Parathyroid adenoma (tissue), 2 donors: ENCODE data around the gene BRI3.

Source experiments
- H2AFZ ChIP-seq: fragments of 300-600 bp; sonication (generic); one replicate; pipeline ENCODE4 v1.7.0; 2017; ENCODE audit warnings: antibody characterized with exemption, mild to moderate bottlenecking
- H3K27ac ChIP-seq: fragments of 300-600 bp; sonication (generic); one replicate; pipeline ENCODE4 v1.7.0; 2017
- H3K27me3 ChIP-seq: fragments of 300-600 bp; sonication (generic); one replicate; pipeline ENCODE4 v1.7.0; 2017; ENCODE audit warnings: low read length; ENCODE audit not compliant: control insufficient read depth, insufficient read depth
- H3K36me3 ChIP-seq: fragments of 300-600 bp; sonication (generic); one replicate; pipeline ENCODE4 v1.7.0; 2017; ENCODE audit warnings: low read length; ENCODE audit not compliant: control insufficient read depth, insufficient read depth
- H3K4me1 ChIP-seq: fragments of 300-600 bp; sonication (generic); one replicate; pipeline ENCODE4 v1.7.0; 2017; ENCODE audit warnings: control low read depth
- H3K4me2 ChIP-seq: fragments of 300-600 bp; sonication (generic); one replicate; pipeline ENCODE4 v1.7.0; 2017; ENCODE audit warnings: low read length
- H3K4me3 ChIP-seq: fragments of 300-600 bp; sonication (generic); one replicate; pipeline ENCODE4 v1.7.0; 2017; ENCODE audit warnings: low read depth, low read length
- H3K79me2 ChIP-seq: fragments of 300-600 bp; sonication (generic); one replicate; pipeline ENCODE4 v1.7.0; 2017; ENCODE audit warnings: control low read depth
- H3K9ac ChIP-seq: fragments of 300-600 bp; sonication (generic); one replicate; pipeline ENCODE4 v1.7.0; 2017; ENCODE audit warnings: mild to moderate bottlenecking
- H3K9me3 ChIP-seq: fragments of 300-600 bp; sonication (generic); one replicate; pipeline ENCODE4 v1.7.0; 2017; ENCODE audit warnings: low read length; ENCODE audit not compliant: control insufficient read depth
- TF ChIP-seq, protein P1 (sequence below): fragments of 300-600 bp; sonication (generic); IDR thresholded peaks from one replicate; pipeline ENCODE4 v1.7.0; 2017; ENCODE audit warnings: antibody characterized with exemption, mild to moderate bottlenecking
- donor health status: primary hyperparathyroidism.

BRI3 gene

DNA sequence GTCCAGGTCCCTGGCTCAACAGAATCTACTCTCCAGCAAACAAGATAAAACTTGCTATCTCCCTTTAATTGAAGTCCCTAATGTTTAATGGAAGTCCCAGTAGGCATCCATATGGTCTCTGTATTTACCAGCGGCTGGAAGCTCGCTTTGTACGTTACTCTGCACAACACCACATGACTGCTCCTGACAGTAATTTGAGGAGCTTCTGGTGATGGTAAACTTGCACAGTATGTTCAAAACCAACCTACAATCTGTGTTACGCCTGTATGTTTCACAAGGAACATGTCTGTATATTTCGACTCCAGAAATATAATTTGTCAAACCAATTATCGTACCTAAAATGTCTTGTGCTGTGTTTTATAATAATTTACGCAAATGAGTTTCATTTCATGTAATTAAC, 25.1 kb upstream of the BRI3 start:
- H3K9ac ChIP-seq, result no peak overlapping the region
- no peak overlapping the region for H3K27ac ChIP-seq
- H3K4me1 ChIP-seq, result peaks cover 9% of the 10 kb centered on the region
- TF ChIP-seq, protein P1, sequence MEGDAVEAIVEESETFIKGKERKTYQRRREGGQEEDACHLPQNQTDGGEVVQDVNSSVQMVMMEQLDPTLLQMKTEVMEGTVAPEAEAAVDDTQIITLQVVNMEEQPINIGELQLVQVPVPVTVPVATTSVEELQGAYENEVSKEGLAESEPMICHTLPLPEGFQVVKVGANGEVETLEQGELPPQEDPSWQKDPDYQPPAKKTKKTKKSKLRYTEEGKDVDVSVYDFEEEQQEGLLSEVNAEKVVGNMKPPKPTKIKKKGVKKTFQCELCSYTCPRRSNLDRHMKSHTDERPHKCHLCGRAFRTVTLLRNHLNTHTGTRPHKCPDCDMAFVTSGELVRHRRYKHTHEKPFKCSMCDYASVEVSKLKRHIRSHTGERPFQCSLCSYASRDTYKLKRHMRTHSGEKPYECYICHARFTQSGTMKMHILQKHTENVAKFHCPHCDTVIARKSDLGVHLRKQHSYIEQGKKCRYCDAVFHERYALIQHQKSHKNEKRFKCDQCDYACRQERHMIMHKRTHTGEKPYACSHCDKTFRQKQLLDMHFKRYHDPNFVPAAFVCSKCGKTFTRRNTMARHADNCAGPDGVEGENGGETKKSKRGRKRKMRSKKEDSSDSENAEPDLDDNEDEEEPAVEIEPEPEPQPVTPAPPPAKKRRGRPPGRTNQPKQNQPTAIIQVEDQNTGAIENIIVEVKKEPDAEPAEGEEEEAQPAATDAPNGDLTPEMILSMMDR, result no peak
- no peak overlapping the region for H3K4me2 ChIP-seq
- no peaks in the 10 kb centered on the region for H3K36me3 ChIP-seq
- no peaks in the 10 kb centered on the region for H3K27me3 ChIP-seq
- H2AFZ ChIP-seq, result no peak overlapping the region
- H3K9me3 ChIP-seq, result no peaks in the 10 kb centered on the region
- H3K4me3 ChIP-seq, result no peak overlapping the region
- H3K79me2 ChIP-seq, result peaks cover 17% of the 10 kb centered on the region

DNA sequence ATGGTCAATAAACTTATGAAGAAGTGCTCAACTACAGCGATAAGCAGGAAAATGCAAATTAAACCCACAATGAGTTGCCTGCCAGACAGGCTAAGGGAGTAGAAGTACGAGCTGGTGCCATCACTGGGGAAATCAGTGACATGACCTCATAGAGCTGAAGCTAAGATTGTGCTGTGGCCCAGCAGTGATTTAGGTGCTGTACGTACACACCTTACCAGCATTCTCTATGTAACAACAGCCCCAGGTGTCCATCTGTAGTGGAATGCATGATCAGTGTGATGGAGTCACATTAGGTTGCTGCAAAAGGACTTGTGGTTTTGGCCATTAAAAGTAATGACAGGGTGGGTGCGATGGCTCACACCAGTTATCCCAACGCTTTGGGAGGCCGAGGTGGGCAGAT, 23.8 kb upstream of the BRI3 start:
- Histone ChIP-seq H3K27ac (no peak overlapping the region), H3K4me3 (no peak overlapping the region), H3K36me3 (no peaks in the 10 kb centered on the region), H3K79me2 (peaks cover 9% of the 10 kb centered on the region), H3K4me2 (no peak overlapping the region), H3K27me3 (no peaks in the 10 kb centered on the region), H3K9ac (no peak overlapping the region), H2AFZ (no peak overlapping the region), H3K9me3 (no peaks in the 10 kb centered on the region), H3K4me1 (peaks cover 8% of the 10 kb centered on the region)
- TF ChIP-seq, protein P1, result no peak

DNA sequence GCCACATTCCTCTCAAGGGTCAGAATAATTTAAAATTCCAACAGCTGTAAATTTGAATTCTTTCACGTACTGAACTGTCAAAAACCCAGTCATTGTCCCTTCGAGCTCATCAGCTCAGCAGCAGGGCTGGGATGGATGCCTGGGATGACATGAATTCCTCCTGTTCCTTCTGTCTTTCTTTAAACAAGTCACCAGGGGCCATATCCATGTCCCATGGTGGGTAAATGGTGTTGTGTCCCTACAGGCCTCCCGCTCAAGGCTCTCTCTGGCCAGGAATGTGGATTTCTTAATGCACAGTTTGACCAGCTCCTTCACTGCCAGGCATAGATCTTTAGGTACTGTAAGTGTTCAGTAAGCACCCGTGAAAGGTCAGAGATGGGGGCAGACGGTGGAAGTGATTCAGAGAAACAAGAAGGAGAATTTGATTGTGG, 15.6 kb upstream of the BRI3 start:
- Histone ChIP-seq H3K27ac (no peak overlapping the region), H3K4me2 (no peak overlapping the region), H2AFZ (no peak overlapping the region), H3K79me2 (no peaks in the 10 kb centered on the region), H3K27me3 (no peaks in the 10 kb centered on the region), H3K4me1 (no peaks in the 10 kb centered on the region), H3K9ac (no peak overlapping the region), H3K36me3 (no peaks in the 10 kb centered on the region), H3K4me3 (no peak overlapping the region), H3K9me3 (no peaks in the 10 kb centered on the region)
- TF ChIP-seq, protein P1, result no peak

DNA sequence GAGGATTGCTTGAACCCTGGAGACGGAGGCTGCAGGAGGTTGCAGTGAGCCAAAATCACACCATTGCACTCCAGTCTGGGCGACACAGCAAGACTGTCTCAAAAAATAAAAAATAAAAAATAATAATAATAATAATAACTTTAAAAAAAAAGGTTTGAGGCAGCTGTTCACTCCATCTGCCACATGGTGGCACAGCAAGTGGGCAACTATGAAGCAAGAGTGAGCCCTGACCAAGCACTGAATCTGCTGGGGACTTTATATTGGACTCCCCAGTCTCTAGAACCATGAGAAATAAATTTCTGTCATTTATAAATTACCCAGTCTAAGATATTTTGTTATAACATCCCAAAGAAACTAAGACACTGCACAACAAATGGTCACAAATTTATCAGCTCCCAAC, 14.6 kb upstream of the BRI3 start:
- H3K27ac ChIP-seq, result no peak overlapping the region
- no peak overlapping the region for H3K4me3 ChIP-seq
- H3K9ac ChIP-seq, result no peak overlapping the region
- TF ChIP-seq, protein P1, result peak; percentile 26
- H3K79me2 ChIP-seq, result no peaks in the 10 kb centered on the region
- no peaks in the 10 kb centered on the region for H3K27me3 ChIP-seq
- no peaks in the 10 kb centered on the region for H3K36me3 ChIP-seq
- no peak overlapping the region for H2AFZ ChIP-seq
- no peaks in the 10 kb centered on the region for H3K4me1 ChIP-seq
- H3K4me2 ChIP-seq, result no peak overlapping the region
- H3K9me3 ChIP-seq, result no peaks in the 10 kb centered on the region

GRCh38 chr7:98267303-98267702, 14.2 kb upstream of the BRI3 start:
- no peak overlapping the region for H3K4me2 ChIP-seq
- H3K27me3 ChIP-seq, result no peaks in the 10 kb centered on the region
- H3K9ac ChIP-seq, result no peak overlapping the region
- H3K4me1 ChIP-seq, result no peaks in the 10 kb centered on the region
- H3K27ac ChIP-seq, result no peak overlapping the region
- no peaks in the 10 kb centered on the region for H3K9me3 ChIP-seq
- H3K36me3 ChIP-seq, result no peaks in the 10 kb centered on the region
- no peaks in the 10 kb centered on the region for H3K79me2 ChIP-seq
- no peak overlapping the region for H2AFZ ChIP-seq
- no peak overlapping the region for H3K4me3 ChIP-seq
- TF ChIP-seq, protein P1, result no peak
